NCI-H1694 treated with DMSO at 0.1 percent for 48 hours (cell line): Measurements from ENCODE around the gene ATP5MC2.
"Not testable (repeated sequence)": the region's sequence is repeated elsewhere in the genome, so short reads cannot be mapped to it uniquely, and the experiment has no call there.

Source experiments
- DNase-seq: peaks from one replicate; lab custom pipeline; 2025; lab: John Stamatoyannopoulos, UW

Gene ATP5MC2

GRCh38 chr12:53675701-53676607 is at the start of gene ATP5MC2:
ATP5MC2 (minus strand) TSS chr12:53676083; CDS start chr12:53672614, 3,469 bp downstream.
- DNase-seq = peak; percentile 96

DNA sequence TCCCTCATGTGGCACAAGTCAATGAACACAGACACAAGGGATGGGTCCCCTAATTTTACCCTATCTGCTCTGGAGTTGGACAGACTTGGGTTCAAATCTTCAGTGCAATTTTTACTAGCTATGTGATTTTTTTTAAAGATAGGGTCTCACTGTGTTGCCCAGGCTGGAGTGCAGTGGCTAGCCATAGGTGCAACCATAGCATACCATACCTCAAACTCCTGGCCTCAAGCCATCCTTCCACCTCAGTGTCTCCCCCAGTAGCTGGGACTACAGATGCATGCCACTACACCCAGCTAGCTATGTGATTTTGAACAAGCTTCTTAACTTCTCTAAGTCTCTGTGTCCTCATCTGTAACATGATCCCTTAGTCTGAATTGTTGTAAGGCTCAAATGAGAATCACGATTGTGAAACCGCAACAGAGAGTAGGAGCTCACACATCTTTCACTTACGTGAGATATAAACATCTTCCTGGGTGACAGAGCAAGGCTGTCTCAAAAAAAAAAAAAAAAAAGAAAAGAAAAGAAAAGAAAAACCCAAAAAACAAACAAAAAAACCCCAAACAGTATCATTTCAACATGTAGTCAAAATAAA is 46.7 kb upstream of the ATP5MC2 start:
- no peak for DNase-seq

- DNase-seq = no peak
Observed at GRCh38 chr12:53720946-53721345, 45.1 kb upstream of the ATP5MC2 start.

DNA sequence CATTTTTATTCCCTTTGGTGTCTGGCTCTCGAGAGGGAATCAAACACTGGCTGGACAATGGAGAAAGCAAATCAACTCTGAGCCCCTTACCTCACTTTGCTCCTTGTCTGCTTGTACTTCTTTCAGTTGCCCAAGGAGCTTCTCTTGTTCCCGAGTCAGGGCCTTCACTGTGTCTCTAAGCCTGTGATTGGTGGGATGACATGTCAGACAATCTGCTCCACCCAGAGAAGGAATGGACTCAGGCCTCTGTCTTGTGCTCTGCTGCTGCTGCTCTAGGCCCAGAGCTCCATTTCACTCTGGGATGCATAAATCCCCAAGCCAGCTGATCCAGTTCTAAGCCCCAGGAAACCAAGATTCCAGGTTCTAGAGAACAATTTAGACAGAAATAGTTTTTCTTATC is 43.8 kb upstream of the ATP5MC2 start:
- DNase-seq = no peak

- not testable (repeated sequence) for DNase-seq
Observed at GRCh38 chr12:53718567-53718966, 42.7 kb upstream of the ATP5MC2 start.

GRCh38 chr12:53717319-53717718 is 41.4 kb upstream of the ATP5MC2 start:
- no peak for DNase-seq

DNA sequence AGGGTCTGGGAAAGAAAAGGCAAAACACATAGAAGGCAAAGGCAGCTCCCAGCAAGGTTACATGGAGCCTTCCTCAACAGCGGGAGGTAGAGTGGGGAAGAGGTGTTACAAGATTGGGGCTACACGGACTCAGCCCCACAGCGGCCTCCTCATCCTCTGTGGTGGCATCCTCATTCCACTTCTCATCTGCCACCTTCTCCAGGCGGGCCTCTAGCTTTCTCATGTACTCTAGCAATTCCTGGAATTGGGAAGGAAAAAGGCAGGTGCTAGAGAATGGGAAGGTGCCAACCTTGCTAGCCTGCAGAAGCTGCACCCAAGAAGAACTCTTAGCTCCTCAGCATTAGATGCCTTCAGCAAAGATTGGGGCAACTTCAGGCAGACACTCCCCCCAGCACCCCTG is 38.1 kb upstream of the ATP5MC2 start:
- DNase-seq = no peak

- DNase-seq = no peak
Observed at GRCh38 chr12:53713516-53713915, 37.6 kb upstream of the ATP5MC2 start.

DNA sequence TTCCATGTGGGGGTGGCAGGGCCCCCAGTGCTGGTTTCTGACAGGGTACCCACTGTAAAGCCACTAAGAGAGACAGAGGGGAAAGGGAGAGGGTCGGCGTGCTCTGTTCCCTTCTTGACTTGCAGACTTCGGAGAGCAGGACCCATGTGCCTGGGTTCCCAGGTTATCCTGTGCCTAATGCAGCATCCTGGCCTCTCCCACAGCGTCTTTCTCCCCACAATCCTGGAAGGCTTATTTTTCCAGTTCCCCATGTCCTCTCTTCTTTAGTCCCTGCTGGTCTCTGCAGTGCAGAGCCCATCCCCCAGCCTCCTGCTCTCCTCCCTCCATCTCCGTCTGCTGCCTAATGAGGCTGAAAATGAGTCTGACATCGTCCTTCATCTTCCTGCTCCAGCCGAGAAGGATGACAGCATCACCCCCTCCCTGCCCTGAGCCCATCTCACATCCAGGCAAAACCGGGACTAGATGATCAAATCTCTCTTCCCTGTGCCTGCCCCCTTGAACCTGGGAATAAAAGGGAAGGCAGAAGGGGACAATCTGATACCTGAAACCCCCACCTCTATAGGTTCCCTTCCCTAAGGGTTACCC is 36.3 kb upstream of the ATP5MC2 start:
- peak; percentile 3 for DNase-seq

DNA sequence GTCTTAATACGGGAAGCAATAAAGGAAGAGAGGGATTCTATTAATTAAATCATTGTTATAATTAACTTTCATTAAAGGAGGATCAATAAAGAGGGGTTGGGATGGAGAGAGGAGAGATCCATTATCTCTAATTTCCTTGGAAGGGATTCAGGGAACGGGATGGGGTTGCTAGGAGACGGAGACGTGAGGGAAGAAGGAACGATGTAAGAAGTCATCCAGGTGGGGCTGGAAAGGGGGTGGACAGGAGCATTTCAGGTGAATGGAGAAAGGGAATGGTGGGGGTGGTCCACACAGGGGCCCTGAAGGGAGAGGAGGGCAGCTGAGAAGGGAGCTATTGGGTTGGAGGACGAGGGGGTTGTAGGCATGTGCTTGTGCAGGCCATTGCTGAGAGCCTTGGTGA is 34.2 kb upstream of the ATP5MC2 start:
- no peak for DNase-seq

DNA sequence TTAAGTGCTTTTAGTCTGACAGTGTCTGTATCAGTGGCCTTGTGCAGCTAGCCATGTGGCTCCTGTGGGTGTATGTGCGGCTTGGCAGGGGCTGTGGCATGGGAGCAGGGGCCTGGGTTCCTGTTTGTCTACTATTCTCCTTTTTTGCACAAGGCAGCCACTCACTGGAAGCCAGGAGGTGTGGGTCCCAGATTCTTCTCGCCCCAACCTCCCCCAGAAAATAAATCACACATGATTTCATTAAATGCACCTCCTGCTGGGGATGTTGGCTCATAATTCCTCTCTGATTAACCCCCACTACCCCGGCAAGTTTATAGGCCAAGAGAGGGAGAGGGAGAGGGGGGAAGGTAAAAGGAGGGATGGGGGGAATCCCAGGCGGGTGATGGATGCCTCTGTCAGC is 33.8 kb upstream of the ATP5MC2 start:
- DNase-seq = no peak

DNA sequence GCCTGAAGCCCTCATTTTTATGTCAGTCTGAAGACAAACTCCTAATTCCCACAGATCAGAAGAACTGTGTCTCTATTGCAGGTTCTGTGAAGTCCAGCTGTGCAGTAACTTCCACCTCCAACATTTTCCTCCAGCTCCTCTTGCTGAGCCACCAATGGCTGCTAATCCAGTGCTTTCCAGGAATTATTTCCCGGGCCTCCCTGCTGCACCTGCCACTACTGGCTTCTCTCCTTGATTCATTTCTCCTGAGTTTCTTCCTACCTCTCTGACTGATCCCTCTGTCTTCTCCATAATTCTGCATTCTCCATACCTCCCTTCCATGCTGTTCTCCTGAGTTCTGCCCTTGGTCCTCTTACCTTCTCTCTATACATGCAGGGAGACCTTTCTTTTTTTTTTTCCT is 30.2 kb upstream of the ATP5MC2 start:
- DNase-seq = no peak

DNA sequence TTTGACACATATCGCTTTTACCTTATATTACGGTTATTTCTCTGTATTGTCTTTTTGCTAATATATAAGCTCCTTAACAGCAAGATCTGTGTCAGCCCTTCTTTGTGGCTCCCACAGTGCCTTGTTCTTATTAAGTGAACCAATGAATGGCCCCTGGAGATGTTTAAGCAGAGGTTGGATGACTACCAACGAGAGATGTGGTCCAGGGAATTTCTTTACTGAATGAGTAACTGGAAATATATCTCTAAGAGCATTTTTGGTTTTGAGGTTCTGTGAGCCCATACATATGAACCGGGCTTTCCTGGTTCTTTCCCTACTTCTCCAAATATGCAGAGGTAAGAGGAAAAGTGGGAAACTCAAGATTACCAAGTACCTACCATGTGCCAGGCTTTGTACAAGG is 27.9 kb upstream of the ATP5MC2 start:
- DNase-seq = no peak

- peak; percentile 63 for DNase-seq
Observed at GRCh38 chr12:53701518-53702264, 25.8 kb upstream of the ATP5MC2 start.

DNA sequence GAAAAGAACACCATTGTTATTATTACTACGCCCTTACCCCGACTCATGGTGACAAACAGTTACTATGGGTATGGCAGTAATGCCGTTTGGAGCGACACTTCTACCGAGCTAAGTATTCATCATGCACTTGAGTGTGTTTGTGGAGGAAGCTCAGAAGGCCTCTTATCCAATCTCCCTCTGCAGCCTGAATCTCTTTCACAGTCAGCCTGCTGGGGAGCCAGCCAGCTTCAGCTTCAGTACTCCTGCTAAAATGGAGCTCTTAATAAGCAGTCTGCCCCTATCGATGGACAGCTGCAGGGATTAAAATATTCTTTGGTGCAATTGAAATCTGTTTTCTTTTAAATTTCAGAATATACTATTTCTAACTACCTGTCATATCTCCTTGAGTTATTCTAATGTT is 24.7 kb upstream of the ATP5MC2 start:
- no peak for DNase-seq

GRCh38 chr12:53699678-53700025 is 23.8 kb upstream of the ATP5MC2 start:
- DNase-seq = no peak

DNA sequence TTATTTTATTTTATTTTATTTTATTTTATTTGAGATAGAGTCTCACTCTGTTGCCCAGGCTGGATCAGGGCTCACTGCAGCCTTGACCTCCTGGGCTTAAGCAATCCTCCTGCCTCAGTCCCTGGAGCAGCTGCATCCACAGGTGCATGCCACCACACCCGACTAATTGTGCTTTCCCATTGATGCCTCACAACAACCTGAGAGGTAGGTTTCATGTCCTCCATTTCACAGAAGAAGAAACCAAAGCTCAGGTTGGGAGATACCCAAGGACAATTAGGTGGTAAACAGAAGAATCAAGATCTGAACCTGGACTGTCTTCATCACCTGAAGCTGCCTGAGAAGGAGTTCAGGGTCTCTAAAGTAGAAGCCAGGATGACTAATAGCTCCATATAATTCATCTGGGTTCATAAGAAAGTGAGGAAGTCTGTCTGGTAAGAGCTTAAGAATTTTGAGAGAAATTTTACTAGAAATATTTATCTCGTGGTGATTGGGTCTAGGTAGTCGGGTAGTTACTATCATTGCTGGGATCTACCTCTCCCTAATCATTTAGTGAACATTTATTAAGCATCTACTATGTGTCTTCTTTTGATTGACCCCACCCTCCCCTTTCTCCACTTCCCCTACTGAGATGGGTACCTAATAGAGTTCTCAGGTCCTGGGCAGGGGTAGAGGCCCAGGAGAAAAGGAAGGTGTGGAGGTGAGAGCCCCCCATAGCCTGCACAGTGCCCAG is 23.2 kb upstream of the ATP5MC2 start:
- DNase-seq = no peak

- no peak for DNase-seq
Observed at GRCh38 chr12:53696655-53697331, 20.9 kb upstream of the ATP5MC2 start.

DNA sequence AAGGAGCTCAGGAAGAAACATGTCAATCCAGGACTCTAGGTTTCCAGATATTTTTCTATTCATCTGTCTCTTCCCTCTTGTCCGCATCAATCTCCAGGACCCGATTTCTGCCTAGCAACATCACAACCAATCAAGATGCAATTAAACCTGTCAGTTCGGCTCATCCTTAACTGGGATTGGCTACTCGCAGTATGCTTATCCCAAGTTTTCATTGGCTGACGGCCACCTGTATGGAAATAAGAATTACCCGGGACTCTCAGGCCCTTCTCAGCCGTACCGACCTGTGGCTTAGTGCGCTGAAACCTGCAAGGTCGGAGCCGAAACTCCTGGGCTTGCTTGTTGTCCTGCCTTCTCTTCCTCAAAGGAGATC is 20.4 kb upstream of the ATP5MC2 start:
- peak; percentile 4 for DNase-seq

GRCh38 chr12:53695152-53696145 is 19.6 kb upstream of the ATP5MC2 start:
- DNase-seq = no peak
